Measurements from ENCODE around the gene FBXW11.

GRCh38 chr5:171980792-171981191 lies 25.6 kb downstream of the FBXW11 start:
- TF ChIP-seq POLR2AphosphoS5 (IDR thresholded peaks at IDR 0.05; ENCODE audit: low read length) (no peak), SMARCA5 (IDR thresholded peaks at IDR 0.05) (no peak), MXI1 (IDR thresholded peaks at IDR 0.05; ENCODE audit: low read depth, low read length) (no peak)
